GM12878 (cell line): ENCODE results near the gene MELTF. TPM values are rescaled to one million over a fixed set of nuclear protein-coding genes. Genes with fewer than 3 reads are reported as not detected.

ENCODE experiments used
- ATF3 ChIP-seq: IDR thresholded peaks from 2 replicates; pipeline ENCODE4 v1.6.1; 2011; ENCODE audit warnings: low read depth, mild to moderate bottlenecking, low read length, moderate library complexity, borderline replicate concordance; ENCODE audit errors: extremely low read depth
- CTCF ChIP-seq, 3 experiments: IDR thresholded peaks in 2 of 3; conservative IDR thresholded peaks in 1 of 3; 2 replicates each; pipeline ENCODE4 v1.5.1; 2011; ENCODE audit warnings: low read depth in 3 of 3, low read length in 3 of 3, mild to moderate bottlenecking in 3 of 3, control low read depth in 2 of 3, moderate library complexity in 2 of 3, inconsistent platforms in 1 of 3, mixed read lengths in 1 of 3; ENCODE audit not compliant: control insufficient read depth in 2 of 3, insufficient read depth in 1 of 3; ENCODE audit errors: extremely low read depth in 1 of 3
- ETV6 ChIP-seq, 2 experiments: fragments of 450-650 bp in 1 of 2; IDR thresholded peaks in 1 of 2; conservative IDR thresholded peaks in 1 of 2; 2 replicates each; pipeline ENCODE4 v1.6.1; 2014; ENCODE audit warnings: antibody characterized with exemption in 1 of 2, borderline replicate concordance in 1 of 2, low read depth in 1 of 2, mild to moderate bottlenecking in 1 of 2, moderate library complexity in 1 of 2
- EZH2 ChIP-seq: IDR thresholded peaks from 2 replicates; pipeline ENCODE4 v1.6.1; 2012; ENCODE audit warnings: low read depth, mild to moderate bottlenecking, control low read depth, inconsistent platforms, low read length, borderline replicate concordance; ENCODE audit not compliant: control insufficient read depth
- GATAD2B ChIP-seq: fragments of 450-650 bp; conservative IDR thresholded peaks from 2 replicates; pipeline ENCODE4 v1.6.1; 2017; ENCODE audit warnings: low read depth, mild to moderate bottlenecking, moderate library complexity
- HDAC2 ChIP-seq: fragments of 200-600 bp; sonication (generic); IDR thresholded peaks from 2 replicates; pipeline ENCODE4 v1.6.1; 2017
- HDGF ChIP-seq: fragments of 450-650 bp; IDR thresholded peaks from 2 replicates; pipeline ENCODE4 v1.6.1; 2016; ENCODE audit warnings: antibody characterized with exemption
- IRF3 ChIP-seq: fragments of 450-650 bp; IDR thresholded peaks from 2 replicates; pipeline ENCODE4 v1.6.1; 2014; ENCODE audit warnings: mild to moderate bottlenecking
- MTA2 ChIP-seq: fragments of 450-650 bp; IDR thresholded peaks from 2 replicates; pipeline ENCODE4 v1.6.1; 2016; ENCODE audit warnings: low read depth, mild to moderate bottlenecking, moderate library complexity
- MTA3 ChIP-seq: IDR thresholded peaks from 2 replicates; pipeline ENCODE4 v1.6.1; 2012; ENCODE audit warnings: low read length, inconsistent platforms, borderline replicate concordance
- MYB ChIP-seq: fragments of 150-350 bp; IDR thresholded peaks from 2 replicates; pipeline ENCODE4 v1.6.1; 2014; ENCODE audit warnings: mild to moderate bottlenecking, low read depth, low read length, borderline replicate concordance
- NFYA ChIP-seq: IDR thresholded peaks from 2 replicates; pipeline ENCODE4 v1.6.1; 2011; ENCODE audit warnings: low read depth, mild to moderate bottlenecking, low read length, improper control_type of control experiment, borderline replicate concordance
- NKRF ChIP-seq: fragments of 450-650 bp; conservative IDR thresholded peaks from 2 replicates; pipeline ENCODE4 v1.6.1; 2017; ENCODE audit warnings: mild to moderate bottlenecking, moderate library complexity
- POLR2AphosphoS5 ChIP-seq: IDR thresholded peaks from 2 replicates; pipeline ENCODE4 v1.6.1; 2011; ENCODE audit warnings: mild to moderate bottlenecking, low read length, inconsistent platforms
- RELA ChIP-seq: fragments of 450-650 bp; IDR thresholded peaks from 2 replicates; pipeline ENCODE4 v1.8.0; 2014; ENCODE audit warnings: borderline replicate concordance; ENCODE audit not compliant: partially characterized antibody
- SIN3A ChIP-seq: IDR thresholded peaks from 2 replicates; pipeline ENCODE4 v1.6.1; 2012; ENCODE audit warnings: low read depth, low read length, improper control_type of control experiment
- SMARCA5 ChIP-seq: fragments of 450-650 bp; IDR thresholded peaks from 2 replicates; pipeline ENCODE4 v1.6.1; 2017; ENCODE audit warnings: mild to moderate bottlenecking
- SPI1 ChIP-seq: IDR thresholded peaks from 2 replicates; pipeline ENCODE4 v1.6.1; 2011; ENCODE audit warnings: low read depth, mild to moderate bottlenecking, low read length, moderate library complexity, borderline replicate concordance; ENCODE audit not compliant: insufficient read depth
- SRF ChIP-seq, 2 experiments: IDR thresholded peaks; 2 replicates each; pipeline ENCODE4 v1.6.1; 2011; ENCODE audit warnings: low read depth in 2 of 2, low read length in 2 of 2, mild to moderate bottlenecking in 1 of 2, moderate library complexity in 1 of 2
- ZBTB4 ChIP-seq: fragments of 450-650 bp; formaldehyde crosslinking; IDR thresholded peaks from 2 replicates; pipeline ENCODE4 v1.4.0; 2022; ENCODE audit warnings: mild to moderate bottlenecking, moderate library complexity
- polyA plus RNA-seq, 11 experiments: library from polyadenylated mRNA; depleted of rRNA in 4 of 11; unstranded in 6 of 11; stranded (reverse) in 5 of 11; fragments of >200 nt; fragmentation: Nextera tagmentation in 4 of 11; fragmentation: Illumina TruSeq in 1 of 11; extraction: Ambion mirVana in 4 of 11; extraction: Trizol in 1 of 11; gene quantifications; 1 replicate in 1 of 11; 2 replicates in 10 of 11; pipeline versions ENCODE4 v1.2.1 to v1.2.3, GENCODE V29; 2011 to 2016; ENCODE audit warnings: inconsistent platforms in 2 of 11, missing spikeins in 2 of 11, low read depth in 1 of 11
- total RNA-seq, 4 experiments: library from RNA; depleted of rRNA in 3 of 4; stranded (reverse); fragments of >200 nt in 3 of 4; fragmentation: Illumina TruSeq in 1 of 4; extraction: Trizol in 1 of 4; gene quantifications; 2 replicates each; pipeline versions ENCODE4 v1.2.1 to v1.2.3, GENCODE V29; 2013 to 2021

Gene MELTF
- total and polyA plus RNA-seq, 10 of the 15 experiments (the other 5 are each of a cell fraction or from before 2014, with no cell fraction given) = 0.55 to 49.1 (median 11.1) TPM

GRCh38 chr3:196969660-196970546, 59.7 kb downstream of the MELTF start (continued):
- TF ChIP-seq ZBTB4 (no peak), ETV6 (conservative IDR thresholded peaks at IDR 0.05 in 1 of 2, IDR thresholded peaks at IDR 0.05 in 1 of 2; ENCODE audit: borderline replicate concordance in 1 of 2, low read depth in 1 of 2) (no peak), EZH2 (no peak), RELA (no peak), SIN3A (no peak), GATAD2B (peak; percentile 94), MTA2 (no peak), CTCF (IDR thresholded peaks at IDR 0.05 in 2 of 3, conservative IDR thresholded peaks at IDR 0.05 in 1 of 3; ENCODE audit: control insufficient read depth in 2 of 3, extremely low read depth in 1 of 3, insufficient read depth in 1 of 3, low read depth in 3 of 3, low read length in 3 of 3) (peak; percentile 61 to 82 (median 69); a peak in 5 of 6 replicates), IRF3 (no peak), HDAC2 (no peak), MYB (no peak), SRF (IDR thresholded peaks at IDR 0.05; ENCODE audit: low read depth in 2 of 2, low read length in 2 of 2) (0 out of 4 replicates have a peak, but pooled peaks of 1 of the 2 experiments have one; percentile 19), POLR2AphosphoS5 (no peak), NKRF (peak; percentile 88), MTA3 (no peak), ATF3 (no peak), SPI1 (no peak), HDGF (no peak), SMARCA5 (peak; percentile 94), NFYA (no peak)
